ENCODE data around the gene CSDE1. TPM values are rescaled to one million over a fixed set of nuclear protein-coding genes. Genes with fewer than 3 reads are reported as not detected.

The CSDE1 gene
- total and polyA plus RNA-seq, 8 donors, result 390 to 524 (median 438) TPM

DNA sequence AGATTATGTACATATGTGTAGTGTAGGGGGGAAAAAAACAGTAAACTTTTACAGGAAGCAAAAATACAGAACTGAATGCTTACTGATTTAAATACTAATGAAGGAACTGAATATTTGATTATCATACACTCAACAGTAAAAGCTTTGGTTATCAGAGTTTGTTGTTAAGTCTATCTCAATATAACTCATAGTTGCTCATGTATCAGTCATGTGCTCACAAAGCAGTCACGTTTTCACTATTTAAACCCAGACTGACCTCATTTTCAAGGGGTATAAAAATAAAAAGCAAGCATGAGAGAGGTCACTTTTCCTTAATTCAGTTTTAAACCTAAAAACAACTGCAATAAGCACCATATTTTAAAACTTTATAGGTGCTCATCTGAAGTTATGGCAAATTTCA, 34.3 kb downstream of the CSDE1 start:
- intact Hi-C loops (cut with DNase I), result no loop called here
- no peak overlapping the region for H3K27ac ChIP-seq
- H3K27me3 ChIP-seq, result no peaks in the 10 kb centered on the region
- ATAC-seq (no peak), DNase-seq (no peak)
- no peak for TF ChIP-seq CTCF (IDR thresholded peaks at IDR 0.05)
- no peaks in the 10 kb centered on the region for H3K4me1 ChIP-seq
- no peak overlapping the region for H3K4me3 ChIP-seq
- no peaks in the 10 kb centered on the region for H3K9me3 ChIP-seq
- peaks cover 4 to 100% of the 10 kb centered on the region in 2 donors for H3K36me3 ChIP-seq

DNA sequence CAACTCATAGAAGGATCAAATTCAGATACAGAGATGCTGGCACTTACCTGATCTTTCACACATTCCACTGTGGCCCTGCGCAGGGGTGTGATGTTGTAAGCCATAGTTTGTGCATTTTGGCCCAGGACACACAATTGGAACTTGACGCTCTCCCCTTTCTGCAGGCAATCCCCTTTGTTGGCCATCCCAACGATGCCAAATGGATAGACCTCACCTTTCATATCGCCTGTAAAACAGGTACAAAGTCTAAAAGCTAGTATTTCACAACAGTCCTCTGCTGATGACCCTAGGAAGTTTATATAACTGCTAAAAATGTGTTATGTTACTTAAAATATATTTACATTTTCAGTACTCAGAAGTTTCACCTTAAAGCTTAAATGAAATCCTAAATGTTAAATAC, 37.3 kb downstream of the CSDE1 start:
- Histone ChIP-seq H3K27ac (no peak overlapping the region), H3K4me1 (peaks cover 3 to 11% of the 10 kb centered on the region in 2 donors), H3K4me3 (no peak overlapping the region), H3K36me3 (peaks cover 0 to 80% of the 10 kb centered on the region in 2 donors), H3K9me3 (no peaks in the 10 kb centered on the region), H3K27me3 (no peaks in the 10 kb centered on the region)
- DNase-seq (no peak), ATAC-seq (no peak)
- no peak for TF ChIP-seq CTCF (IDR thresholded peaks at IDR 0.05)
- intact Hi-C loops (cut with DNase I), result no loop called here

DNA sequence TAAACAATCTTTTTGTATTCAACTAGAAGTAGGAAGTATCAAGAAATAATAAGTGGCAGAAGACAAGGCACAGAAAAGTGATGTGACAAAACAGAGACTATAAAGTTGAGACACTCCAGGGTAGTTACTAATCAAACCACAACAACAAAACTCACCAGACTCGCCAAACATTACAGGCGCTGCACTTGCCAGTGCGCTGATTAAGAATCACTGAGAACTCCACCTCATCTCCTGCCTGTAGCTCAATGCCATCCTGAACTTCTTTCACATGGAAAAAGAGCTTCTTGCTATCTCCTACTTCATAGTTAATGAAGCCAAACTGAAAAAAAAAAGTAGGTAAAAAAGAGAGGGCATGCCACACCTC, 38.4 kb downstream of the CSDE1 start:
- intact Hi-C loops (cut with DNase I), result no loop called here
- H3K9me3 ChIP-seq, result no peaks in the 10 kb centered on the region
- no peak for TF ChIP-seq CTCF (IDR thresholded peaks at IDR 0.05)
- no peak overlapping the region for H3K27ac ChIP-seq
- no peaks in the 10 kb centered on the region for H3K27me3 ChIP-seq
- H3K4me1 ChIP-seq, result peaks cover 14 to 22% of the 10 kb centered on the region in 2 donors
- ATAC-seq (no peak), DNase-seq (no peak)
- no peak overlapping the region for H3K4me3 ChIP-seq
- H3K36me3 ChIP-seq, result peaks cover 0 to 69% of the 10 kb centered on the region in 2 donors

DNA sequence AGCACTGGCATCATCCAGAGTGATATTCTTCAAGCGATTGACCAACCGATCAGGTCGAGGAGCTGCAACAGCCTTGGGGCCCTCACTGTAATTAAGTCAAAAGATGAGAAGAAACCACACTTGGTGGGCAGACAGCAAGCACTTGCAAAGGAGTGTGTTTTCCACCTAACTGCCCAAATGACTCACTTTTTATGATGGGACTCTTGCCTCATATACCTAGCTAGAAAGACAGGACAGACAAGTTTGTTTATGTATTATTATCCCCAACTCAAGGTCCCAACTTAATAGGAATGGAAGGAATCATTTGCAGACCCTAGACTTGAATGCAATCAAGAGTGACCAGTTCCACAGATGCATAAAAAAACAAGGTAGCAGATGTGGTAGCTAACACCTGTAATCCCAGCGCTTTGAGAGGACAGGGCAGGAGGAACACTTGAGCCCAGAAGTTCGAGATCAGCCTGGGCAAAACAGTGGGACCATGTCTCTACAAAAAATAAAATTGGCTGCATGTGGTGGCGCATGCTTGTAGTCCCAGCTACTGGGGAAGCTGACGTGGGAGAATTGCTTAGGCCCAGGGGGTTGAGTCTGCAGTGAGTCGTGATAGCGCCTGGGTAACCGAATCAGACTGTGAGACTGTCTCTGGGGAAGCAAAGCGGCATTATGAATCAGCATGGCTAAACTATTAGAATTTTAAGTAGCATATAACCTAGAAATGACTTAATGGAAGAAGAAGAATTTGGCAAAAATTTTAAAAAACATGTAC, 38.9 kb downstream of the CSDE1 start:
- H3K27me3 ChIP-seq, result no peaks in the 10 kb centered on the region
- peaks cover 0 to 67% of the 10 kb centered on the region in 2 donors for H3K36me3 ChIP-seq
- TF ChIP-seq CTCF (IDR thresholded peaks at IDR 0.05), result no peak
- intact Hi-C loops (cut with DNase I), result no loop called here
- no peak overlapping the region for H3K4me3 ChIP-seq
- DNase-seq, result no peak
- H3K4me1 ChIP-seq, result peaks cover 14 to 23% of the 10 kb centered on the region in 2 donors
- no peak overlapping the region for H3K27ac ChIP-seq
- H3K9me3 ChIP-seq, result no peaks in the 10 kb centered on the region
- ATAC-seq, result no peak

DNA sequence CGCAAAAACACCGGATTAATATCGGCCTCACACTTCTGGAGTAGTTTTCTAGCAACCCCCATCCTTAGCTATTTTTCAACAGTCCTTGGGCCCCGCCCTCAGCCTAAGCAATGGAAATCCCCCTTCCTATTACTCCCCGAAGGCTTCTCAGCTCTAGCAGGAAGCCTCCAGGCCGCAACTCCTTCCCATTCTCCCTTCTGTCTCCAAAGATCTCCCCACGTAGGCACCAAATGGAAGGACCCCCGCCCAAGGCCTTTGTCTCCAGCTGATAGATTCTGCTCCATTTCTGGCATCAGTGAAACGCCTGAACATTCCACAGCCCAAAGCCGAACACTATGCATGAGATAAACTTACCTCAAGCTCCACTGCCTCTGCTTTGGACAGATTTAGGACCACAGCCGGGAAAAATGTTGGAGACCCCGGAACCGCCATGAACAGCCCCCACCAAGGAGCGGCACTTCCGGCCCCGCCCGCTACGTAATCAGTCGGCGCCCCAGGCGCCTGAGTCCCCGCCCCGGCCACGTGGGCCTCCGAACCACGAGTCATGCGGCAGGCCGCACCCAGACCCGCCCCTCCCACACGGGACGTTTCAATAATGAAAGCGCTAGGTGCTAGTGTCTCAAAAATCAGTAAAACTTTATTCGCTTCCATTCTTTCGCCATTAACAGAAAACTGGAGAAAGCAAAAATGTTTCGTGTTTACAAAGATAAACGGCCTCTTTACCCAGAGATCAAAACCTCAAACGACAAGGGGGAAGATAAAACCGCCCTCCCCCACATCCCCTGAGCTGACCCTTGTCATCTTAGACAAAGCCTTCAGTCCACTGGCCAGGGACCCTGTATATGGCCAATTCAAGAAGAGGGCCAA, 41.2 kb downstream of the CSDE1 start, which contains the start of gene NRAS:
NRAS (minus strand) TSS at position 468 of the 867 bp plus-strand sequence. CDS start 611 bp downstream, outside the sequence.
- Histone ChIP-seq H3K4me3 (peak within 1 kb of the TSS; percentile 66 to 77), H3K27ac (peak within 1 kb of the TSS; percentile 86 to 94), H3K4me1 (peaks cover 14 to 23% of the 10 kb centered on the region in 2 donors), H3K9me3 (no peaks in the 10 kb centered on the region), H3K27me3 (no peaks in the 10 kb centered on the region), H3K36me3 (peaks cover 0 to 67% of the 10 kb centered on the region in 2 donors)
- ATAC-seq (peak; percentile 99), DNase-seq (peak; percentile 89 to 97 (median 95))
- TF ChIP-seq CTCF (IDR thresholded peaks at IDR 0.05), result no peak
- intact Hi-C loops (cut with DNase I), result no loop called here
